ENCODE measurements around the gene NTSR1.

DNA sequence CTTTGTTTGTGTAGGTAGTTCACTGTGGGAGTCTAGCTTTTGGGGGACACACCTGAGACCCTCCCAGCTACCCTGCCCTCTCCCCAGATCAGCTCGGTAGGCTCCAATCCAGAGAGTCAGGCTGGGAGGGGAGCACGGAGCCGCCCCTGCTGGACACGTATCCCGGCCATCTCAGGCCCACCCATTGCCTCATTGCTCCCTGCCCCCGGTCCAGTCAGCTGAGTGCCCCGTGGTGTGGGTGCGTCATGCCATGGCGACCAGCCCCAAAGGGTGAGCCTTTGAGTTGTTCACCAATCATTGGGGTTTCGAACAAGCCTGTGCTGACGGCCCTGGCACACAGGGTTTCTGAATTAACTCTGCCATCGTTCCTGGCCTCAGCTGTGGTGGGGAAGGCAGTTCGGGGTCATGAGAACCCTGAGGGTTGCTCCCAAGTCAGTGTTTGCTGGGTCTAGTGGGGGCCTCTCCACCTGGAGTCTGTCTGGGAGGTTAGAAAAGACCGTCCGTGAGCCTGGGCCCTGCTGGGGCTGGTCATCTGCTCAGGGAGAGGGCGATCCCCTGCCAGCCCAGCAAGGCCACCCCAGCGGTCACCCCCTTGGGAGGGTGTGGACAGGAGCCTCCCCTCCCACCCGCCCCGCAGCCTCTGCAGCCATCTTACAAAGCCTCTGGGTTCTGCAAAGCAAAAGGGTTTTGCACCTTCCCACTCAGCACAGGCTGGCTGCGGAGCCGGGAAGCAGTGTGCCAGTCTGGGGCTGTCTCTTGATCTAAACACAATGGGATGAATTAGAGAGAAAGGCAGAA, 34.5 kb downstream of the NTSR1 start:
- TF ChIP-seq, protein P1, sequence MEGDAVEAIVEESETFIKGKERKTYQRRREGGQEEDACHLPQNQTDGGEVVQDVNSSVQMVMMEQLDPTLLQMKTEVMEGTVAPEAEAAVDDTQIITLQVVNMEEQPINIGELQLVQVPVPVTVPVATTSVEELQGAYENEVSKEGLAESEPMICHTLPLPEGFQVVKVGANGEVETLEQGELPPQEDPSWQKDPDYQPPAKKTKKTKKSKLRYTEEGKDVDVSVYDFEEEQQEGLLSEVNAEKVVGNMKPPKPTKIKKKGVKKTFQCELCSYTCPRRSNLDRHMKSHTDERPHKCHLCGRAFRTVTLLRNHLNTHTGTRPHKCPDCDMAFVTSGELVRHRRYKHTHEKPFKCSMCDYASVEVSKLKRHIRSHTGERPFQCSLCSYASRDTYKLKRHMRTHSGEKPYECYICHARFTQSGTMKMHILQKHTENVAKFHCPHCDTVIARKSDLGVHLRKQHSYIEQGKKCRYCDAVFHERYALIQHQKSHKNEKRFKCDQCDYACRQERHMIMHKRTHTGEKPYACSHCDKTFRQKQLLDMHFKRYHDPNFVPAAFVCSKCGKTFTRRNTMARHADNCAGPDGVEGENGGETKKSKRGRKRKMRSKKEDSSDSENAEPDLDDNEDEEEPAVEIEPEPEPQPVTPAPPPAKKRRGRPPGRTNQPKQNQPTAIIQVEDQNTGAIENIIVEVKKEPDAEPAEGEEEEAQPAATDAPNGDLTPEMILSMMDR (IDR thresholded peaks at IDR 0.05), result no peak
- TF ChIP-seq POLR2A (IDR thresholded peaks at IDR 0.05) (no peak), POLR2AphosphoS5 (IDR thresholded peaks at IDR 0.05) (no peak)
